K562 (cell line): ENCODE results near the gene ATRN. TPM values are rescaled to one million over a fixed set of nuclear protein-coding genes. Genes with fewer than 3 reads are reported as not detected.
A peak's percentile ranks its signal among the peaks of the same experiment; 100 is the strongest.

ENCODE experiments used
- KAT2B ChIP-seq: IDR thresholded peaks from one replicate; pipeline ENCODE4 v1.6.1; 2012; ENCODE audit warnings: low read depth, mild to moderate bottlenecking, control low read depth, inconsistent platforms, low read length, moderate library complexity
- LEF1 ChIP-seq: fragments of 450-650 bp; IDR thresholded peaks from 2 replicates; pipeline ENCODE4 v1.6.1; 2016; ENCODE audit warnings: mild to moderate bottlenecking
- polyA plus RNA-seq, 8 experiments: library from polyadenylated mRNA; depleted of rRNA in 4 of 8; stranded (reverse) in 5 of 8; unstranded in 3 of 8; fragments of >200 nt; fragmentation: Nextera tagmentation in 2 of 8; fragmentation: Illumina TruSeq in 1 of 8; extraction: Ambion mirVana in 2 of 8; extraction: Trizol in 1 of 8; gene quantifications; 2 replicates each; pipeline versions ENCODE4 v1.2.1 to v1.2.3, GENCODE V29; 2011 to 2014; ENCODE audit warnings: inconsistent platforms in 1 of 8, missing spikeins in 1 of 8
- total RNA-seq, 7 experiments: library from RNA; depleted of rRNA in 6 of 7; stranded (reverse); fragments of >200 nt in 6 of 7; fragmentation: Illumina TruSeq in 2 of 7; extraction: Trizol in 2 of 7; gene quantifications; 2 replicates each; pipeline versions ENCODE4 v1.2.1 to v1.2.3, GENCODE V29; 2011 to 2021; ENCODE audit warnings: low replicate concordance in 1 of 7
- TF ChIP-seq, protein P1 (sequence below): fragments of 450-650 bp; IDR thresholded peaks from 2 replicates; pipeline ENCODE4 v1.6.1; 2016; ENCODE audit warnings: mild to moderate bottlenecking, moderate library complexity
- TF ChIP-seq, protein P2 (sequence below): fragments of 150-350 bp; IDR thresholded peaks from 2 replicates; pipeline ENCODE4 v1.6.1; 2014; ENCODE audit warnings: low read depth, mild to moderate bottlenecking, low read length, borderline replicate concordance
- TF ChIP-seq, protein P3 (sequence below): fragments of 250-450 bp; sonication (Bioruptor Pico); IDR thresholded peaks from 2 replicates; pipeline ENCODE4 v1.4.0; 2020; ENCODE audit warnings: mild to moderate bottlenecking
- TF ChIP-seq, protein P4 (sequence below), 2 experiments: fragments of 450-650 bp; IDR thresholded peaks; 2 replicates each; pipeline ENCODE4 v1.6.1; 2018; ENCODE audit warnings: mild to moderate bottlenecking in 2 of 2, low read depth in 1 of 2; ENCODE audit not compliant: partially characterized antibody in 2 of 2

The ATRN gene
- total and polyA plus RNA-seq, 9 of the 15 experiments (the other 6 are each of a cell fraction or from before 2014, with no cell fraction given) = 0.69 to 16.5 (median 7.6) TPM

DNA sequence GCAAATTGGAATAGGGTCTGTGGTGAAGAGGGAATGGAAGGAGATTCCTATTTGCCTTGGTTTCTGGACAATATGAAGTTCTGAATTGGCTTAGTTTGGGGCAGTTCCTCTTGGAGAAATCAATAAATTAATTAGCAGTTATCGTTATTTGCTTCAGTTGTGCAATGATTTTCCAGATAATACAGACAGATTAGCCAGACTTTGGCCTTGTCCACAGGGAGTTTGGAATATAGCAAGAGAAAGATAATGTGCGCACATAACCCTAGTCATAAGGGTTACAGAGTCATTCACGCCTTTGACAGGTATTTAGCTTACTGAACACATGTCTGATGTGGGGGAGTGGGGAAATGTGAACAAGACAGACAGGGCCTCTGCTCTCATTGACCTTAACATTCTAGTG, 1.3 kb downstream of the ATRN start (continued):
- TF ChIP-seq, protein P1, sequence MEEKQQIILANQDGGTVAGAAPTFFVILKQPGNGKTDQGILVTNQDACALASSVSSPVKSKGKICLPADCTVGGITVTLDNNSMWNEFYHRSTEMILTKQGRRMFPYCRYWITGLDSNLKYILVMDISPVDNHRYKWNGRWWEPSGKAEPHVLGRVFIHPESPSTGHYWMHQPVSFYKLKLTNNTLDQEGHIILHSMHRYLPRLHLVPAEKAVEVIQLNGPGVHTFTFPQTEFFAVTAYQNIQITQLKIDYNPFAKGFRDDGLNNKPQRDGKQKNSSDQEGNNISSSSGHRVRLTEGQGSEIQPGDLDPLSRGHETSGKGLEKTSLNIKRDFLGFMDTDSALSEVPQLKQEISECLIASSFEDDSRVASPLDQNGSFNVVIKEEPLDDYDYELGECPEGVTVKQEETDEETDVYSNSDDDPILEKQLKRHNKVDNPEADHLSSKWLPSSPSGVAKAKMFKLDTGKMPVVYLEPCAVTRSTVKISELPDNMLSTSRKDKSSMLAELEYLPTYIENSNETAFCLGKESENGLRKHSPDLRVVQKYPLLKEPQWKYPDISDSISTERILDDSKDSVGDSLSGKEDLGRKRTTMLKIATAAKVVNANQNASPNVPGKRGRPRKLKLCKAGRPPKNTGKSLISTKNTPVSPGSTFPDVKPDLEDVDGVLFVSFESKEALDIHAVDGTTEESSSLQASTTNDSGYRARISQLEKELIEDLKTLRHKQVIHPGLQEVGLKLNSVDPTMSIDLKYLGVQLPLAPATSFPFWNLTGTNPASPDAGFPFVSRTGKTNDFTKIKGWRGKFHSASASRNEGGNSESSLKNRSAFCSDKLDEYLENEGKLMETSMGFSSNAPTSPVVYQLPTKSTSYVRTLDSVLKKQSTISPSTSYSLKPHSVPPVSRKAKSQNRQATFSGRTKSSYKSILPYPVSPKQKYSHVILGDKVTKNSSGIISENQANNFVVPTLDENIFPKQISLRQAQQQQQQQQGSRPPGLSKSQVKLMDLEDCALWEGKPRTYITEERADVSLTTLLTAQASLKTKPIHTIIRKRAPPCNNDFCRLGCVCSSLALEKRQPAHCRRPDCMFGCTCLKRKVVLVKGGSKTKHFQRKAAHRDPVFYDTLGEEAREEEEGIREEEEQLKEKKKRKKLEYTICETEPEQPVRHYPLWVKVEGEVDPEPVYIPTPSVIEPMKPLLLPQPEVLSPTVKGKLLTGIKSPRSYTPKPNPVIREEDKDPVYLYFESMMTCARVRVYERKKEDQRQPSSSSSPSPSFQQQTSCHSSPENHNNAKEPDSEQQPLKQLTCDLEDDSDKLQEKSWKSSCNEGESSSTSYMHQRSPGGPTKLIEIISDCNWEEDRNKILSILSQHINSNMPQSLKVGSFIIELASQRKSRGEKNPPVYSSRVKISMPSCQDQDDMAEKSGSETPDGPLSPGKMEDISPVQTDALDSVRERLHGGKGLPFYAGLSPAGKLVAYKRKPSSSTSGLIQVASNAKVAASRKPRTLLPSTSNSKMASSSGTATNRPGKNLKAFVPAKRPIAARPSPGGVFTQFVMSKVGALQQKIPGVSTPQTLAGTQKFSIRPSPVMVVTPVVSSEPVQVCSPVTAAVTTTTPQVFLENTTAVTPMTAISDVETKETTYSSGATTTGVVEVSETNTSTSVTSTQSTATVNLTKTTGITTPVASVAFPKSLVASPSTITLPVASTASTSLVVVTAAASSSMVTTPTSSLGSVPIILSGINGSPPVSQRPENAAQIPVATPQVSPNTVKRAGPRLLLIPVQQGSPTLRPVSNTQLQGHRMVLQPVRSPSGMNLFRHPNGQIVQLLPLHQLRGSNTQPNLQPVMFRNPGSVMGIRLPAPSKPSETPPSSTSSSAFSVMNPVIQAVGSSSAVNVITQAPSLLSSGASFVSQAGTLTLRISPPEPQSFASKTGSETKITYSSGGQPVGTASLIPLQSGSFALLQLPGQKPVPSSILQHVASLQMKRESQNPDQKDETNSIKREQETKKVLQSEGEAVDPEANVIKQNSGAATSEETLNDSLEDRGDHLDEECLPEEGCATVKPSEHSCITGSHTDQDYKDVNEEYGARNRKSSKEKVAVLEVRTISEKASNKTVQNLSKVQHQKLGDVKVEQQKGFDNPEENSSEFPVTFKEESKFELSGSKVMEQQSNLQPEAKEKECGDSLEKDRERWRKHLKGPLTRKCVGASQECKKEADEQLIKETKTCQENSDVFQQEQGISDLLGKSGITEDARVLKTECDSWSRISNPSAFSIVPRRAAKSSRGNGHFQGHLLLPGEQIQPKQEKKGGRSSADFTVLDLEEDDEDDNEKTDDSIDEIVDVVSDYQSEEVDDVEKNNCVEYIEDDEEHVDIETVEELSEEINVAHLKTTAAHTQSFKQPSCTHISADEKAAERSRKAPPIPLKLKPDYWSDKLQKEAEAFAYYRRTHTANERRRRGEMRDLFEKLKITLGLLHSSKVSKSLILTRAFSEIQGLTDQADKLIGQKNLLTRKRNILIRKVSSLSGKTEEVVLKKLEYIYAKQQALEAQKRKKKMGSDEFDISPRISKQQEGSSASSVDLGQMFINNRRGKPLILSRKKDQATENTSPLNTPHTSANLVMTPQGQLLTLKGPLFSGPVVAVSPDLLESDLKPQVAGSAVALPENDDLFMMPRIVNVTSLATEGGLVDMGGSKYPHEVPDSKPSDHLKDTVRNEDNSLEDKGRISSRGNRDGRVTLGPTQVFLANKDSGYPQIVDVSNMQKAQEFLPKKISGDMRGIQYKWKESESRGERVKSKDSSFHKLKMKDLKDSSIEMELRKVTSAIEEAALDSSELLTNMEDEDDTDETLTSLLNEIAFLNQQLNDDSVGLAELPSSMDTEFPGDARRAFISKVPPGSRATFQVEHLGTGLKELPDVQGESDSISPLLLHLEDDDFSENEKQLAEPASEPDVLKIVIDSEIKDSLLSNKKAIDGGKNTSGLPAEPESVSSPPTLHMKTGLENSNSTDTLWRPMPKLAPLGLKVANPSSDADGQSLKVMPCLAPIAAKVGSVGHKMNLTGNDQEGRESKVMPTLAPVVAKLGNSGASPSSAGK = peak; percentile 46; the same call in 1 of the 2 replicates
- TF ChIP-seq, protein P2, sequence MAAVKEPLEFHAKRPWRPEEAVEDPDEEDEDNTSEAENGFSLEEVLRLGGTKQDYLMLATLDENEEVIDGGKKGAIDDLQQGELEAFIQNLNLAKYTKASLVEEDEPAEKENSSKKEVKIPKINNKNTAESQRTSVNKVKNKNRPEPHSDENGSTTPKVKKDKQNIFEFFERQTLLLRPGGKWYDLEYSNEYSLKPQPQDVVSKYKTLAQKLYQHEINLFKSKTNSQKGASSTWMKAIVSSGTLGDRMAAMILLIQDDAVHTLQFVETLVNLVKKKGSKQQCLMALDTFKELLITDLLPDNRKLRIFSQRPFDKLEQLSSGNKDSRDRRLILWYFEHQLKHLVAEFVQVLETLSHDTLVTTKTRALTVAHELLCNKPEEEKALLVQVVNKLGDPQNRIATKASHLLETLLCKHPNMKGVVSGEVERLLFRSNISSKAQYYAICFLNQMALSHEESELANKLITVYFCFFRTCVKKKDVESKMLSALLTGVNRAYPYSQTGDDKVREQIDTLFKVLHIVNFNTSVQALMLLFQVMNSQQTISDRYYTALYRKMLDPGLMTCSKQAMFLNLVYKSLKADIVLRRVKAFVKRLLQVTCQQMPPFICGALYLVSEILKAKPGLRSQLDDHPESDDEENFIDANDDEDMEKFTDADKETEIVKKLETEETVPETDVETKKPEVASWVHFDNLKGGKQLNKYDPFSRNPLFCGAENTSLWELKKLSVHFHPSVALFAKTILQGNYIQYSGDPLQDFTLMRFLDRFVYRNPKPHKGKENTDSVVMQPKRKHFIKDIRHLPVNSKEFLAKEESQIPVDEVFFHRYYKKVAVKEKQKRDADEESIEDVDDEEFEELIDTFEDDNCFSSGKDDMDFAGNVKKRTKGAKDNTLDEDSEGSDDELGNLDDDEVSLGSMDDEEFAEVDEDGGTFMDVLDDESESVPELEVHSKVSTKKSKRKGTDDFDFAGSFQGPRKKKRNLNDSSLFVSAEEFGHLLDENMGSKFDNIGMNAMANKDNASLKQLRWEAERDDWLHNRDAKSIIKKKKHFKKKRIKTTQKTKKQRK = no peak
- TF ChIP-seq LEF1 = no peak
- TF ChIP-seq, protein P3, sequence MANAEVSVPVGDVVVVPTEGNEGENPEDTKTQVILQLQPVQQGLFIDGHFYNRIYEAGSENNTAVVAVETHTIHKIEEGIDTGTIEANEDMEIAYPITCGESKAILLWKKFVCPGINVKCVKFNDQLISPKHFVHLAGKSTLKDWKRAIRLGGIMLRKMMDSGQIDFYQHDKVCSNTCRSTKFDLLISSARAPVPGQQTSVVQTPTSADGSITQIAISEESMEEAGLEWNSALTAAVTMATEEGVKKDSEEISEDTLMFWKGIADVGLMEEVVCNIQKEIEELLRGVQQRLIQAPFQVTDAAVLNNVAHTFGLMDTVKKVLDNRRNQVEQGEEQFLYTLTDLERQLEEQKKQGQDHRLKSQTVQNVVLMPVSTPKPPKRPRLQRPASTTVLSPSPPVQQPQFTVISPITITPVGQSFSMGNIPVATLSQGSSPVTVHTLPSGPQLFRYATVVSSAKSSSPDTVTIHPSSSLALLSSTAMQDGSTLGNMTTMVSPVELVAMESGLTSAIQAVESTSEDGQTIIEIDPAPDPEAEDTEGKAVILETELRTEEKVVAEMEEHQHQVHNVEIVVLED (CRISPR knock-in tag) = no peak
- TF ChIP-seq KAT2B = no peak
- TF ChIP-seq, protein P4, sequence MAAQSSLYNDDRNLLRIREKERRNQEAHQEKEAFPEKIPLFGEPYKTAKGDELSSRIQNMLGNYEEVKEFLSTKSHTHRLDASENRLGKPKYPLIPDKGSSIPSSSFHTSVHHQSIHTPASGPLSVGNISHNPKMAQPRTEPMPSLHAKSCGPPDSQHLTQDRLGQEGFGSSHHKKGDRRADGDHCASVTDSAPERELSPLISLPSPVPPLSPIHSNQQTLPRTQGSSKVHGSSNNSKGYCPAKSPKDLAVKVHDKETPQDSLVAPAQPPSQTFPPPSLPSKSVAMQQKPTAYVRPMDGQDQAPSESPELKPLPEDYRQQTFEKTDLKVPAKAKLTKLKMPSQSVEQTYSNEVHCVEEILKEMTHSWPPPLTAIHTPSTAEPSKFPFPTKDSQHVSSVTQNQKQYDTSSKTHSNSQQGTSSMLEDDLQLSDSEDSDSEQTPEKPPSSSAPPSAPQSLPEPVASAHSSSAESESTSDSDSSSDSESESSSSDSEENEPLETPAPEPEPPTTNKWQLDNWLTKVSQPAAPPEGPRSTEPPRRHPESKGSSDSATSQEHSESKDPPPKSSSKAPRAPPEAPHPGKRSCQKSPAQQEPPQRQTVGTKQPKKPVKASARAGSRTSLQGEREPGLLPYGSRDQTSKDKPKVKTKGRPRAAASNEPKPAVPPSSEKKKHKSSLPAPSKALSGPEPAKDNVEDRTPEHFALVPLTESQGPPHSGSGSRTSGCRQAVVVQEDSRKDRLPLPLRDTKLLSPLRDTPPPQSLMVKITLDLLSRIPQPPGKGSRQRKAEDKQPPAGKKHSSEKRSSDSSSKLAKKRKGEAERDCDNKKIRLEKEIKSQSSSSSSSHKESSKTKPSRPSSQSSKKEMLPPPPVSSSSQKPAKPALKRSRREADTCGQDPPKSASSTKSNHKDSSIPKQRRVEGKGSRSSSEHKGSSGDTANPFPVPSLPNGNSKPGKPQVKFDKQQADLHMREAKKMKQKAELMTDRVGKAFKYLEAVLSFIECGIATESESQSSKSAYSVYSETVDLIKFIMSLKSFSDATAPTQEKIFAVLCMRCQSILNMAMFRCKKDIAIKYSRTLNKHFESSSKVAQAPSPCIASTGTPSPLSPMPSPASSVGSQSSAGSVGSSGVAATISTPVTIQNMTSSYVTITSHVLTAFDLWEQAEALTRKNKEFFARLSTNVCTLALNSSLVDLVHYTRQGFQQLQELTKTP (IDR thresholded peaks at IDR 0.05; ENCODE audit: low read depth in 1 of 2, partially characterized antibody in 2 of 2) = no peak
